IMR-90 (cell line): ENCODE data around the gene ANO1. TPM values are rescaled to one million over a fixed set of nuclear protein-coding genes. Genes with fewer than 3 reads are reported as not detected.

Source experiments
- ATAC-seq: fragments of 200-7000 bp; cut with Tn5 transposase; 2 replicates; pipeline ENCODE4 v1.9.1; 2020; ENCODE audit warnings: low read depth, mild to moderate bottlenecking, moderate library complexity
- BruUV-seq: library from RNA; stranded (reverse); fragments of 400-500 nt; replicated peaks from 2 replicates; lab custom pipeline; 2021; lab: Mats Ljungman, UMichigan
- CTCF ChIA-PET: fragments of 300-600 bp; formaldehyde crosslinking; extraction: SDS; loops from one replicate; lab custom pipeline; 2021; ENCODE audit warnings: antibody characterized with exemption; lab: Yijun Ruan, JAX
- POLR2A ChIA-PET: fragments of 300-600 bp; sonication (Branson Sonifier 250); formaldehyde crosslinking; loops from one replicate; lab custom pipeline; 2022; ENCODE audit warnings: antibody characterized with exemption; ENCODE audit not compliant: unreplicated experiment; lab: Charles Lee
- DNase-seq: peaks from one replicate; pipeline ENCODE4 v3.0.0; 2013
- H2AFZ ChIP-seq: replicated peaks from 2 replicates; pipeline ENCODE3; 2013; ENCODE audit warnings: low read length, mild to moderate bottlenecking; ENCODE audit not compliant: poor library complexity
- H2AK5ac ChIP-seq: 2 replicates; pipeline ENCODE4 v1.6.1; 2013; ENCODE audit warnings: low read depth, low read length, inconsistent platforms
- H2AK9ac ChIP-seq: replicated peaks from 2 replicates; pipeline ENCODE3; 2013; ENCODE audit warnings: mild to moderate bottlenecking, low read depth, low read length, moderate library complexity; ENCODE audit not compliant: poor library complexity
- H2BK120ac ChIP-seq: 2 replicates; pipeline ENCODE4 v1.6.1; 2013; ENCODE audit warnings: low read depth, low read length, inconsistent platforms
- H2BK15ac ChIP-seq: 3 replicates; pipeline ENCODE4 v1.6.1; 2013; ENCODE audit warnings: low read depth, low read length, inconsistent platforms
- H2BK20ac ChIP-seq: 2 replicates; pipeline ENCODE4 v1.6.1; 2013; ENCODE audit warnings: low read depth, mild to moderate bottlenecking, inconsistent platforms, low read length, moderate library complexity
- H2BK5ac ChIP-seq: 2 replicates; pipeline ENCODE4 v1.6.1; 2013; ENCODE audit warnings: mild to moderate bottlenecking, low read depth, low read length, inconsistent platforms; ENCODE audit not compliant: poor library complexity, severe bottlenecking
- H3K14ac ChIP-seq: replicated peaks from 2 replicates; pipeline ENCODE4 v1.6.1; 2013; ENCODE audit warnings: low read depth, low read length, inconsistent platforms
- H3K18ac ChIP-seq: 2 replicates; pipeline ENCODE4 v1.6.1; 2013; ENCODE audit warnings: low read depth, low read length, control low read depth
- H3K23ac ChIP-seq: 2 replicates; pipeline ENCODE4 v1.6.1; 2013; ENCODE audit warnings: low read depth, low read length, inconsistent platforms
- H3K27ac ChIP-seq: 2 replicates; pipeline ENCODE4 v1.5.1; 2013; ENCODE audit warnings: mild to moderate bottlenecking, control low read depth, low read length; ENCODE audit not compliant: insufficient read depth
- H3K27me3 ChIP-seq: 2 replicates; pipeline ENCODE4 v1.6.1; 2013; ENCODE audit warnings: low read length; ENCODE audit not compliant: control insufficient read depth, insufficient read depth
- H3K36me3 ChIP-seq: 2 replicates; pipeline ENCODE4 v1.6.1; 2013; ENCODE audit warnings: low read length, mixed read lengths; ENCODE audit not compliant: control insufficient read depth, insufficient read depth
- H3K4ac ChIP-seq: 2 replicates; pipeline ENCODE4 v1.6.1; 2013; ENCODE audit warnings: low read depth, low read length, inconsistent platforms
- H3K4me1 ChIP-seq: 2 replicates; pipeline ENCODE4 v1.6.1; 2013; ENCODE audit warnings: low read length, mixed read lengths; ENCODE audit not compliant: control insufficient read depth, insufficient read depth
- H3K4me2 ChIP-seq: 2 replicates; pipeline ENCODE4 v1.6.1; 2013; ENCODE audit warnings: low read depth, mild to moderate bottlenecking, control low read depth, low read length, moderate library complexity
- H3K4me3 ChIP-seq: 2 replicates; pipeline ENCODE4 v1.5.1; 2013; ENCODE audit warnings: low read depth, mild to moderate bottlenecking, control low read depth, low read length, moderate library complexity; ENCODE audit not compliant: insufficient read depth
- H3K56ac ChIP-seq: 2 replicates; pipeline ENCODE4 v1.6.1; 2013; ENCODE audit warnings: low read length, inconsistent platforms; ENCODE audit not compliant: insufficient read depth; ENCODE audit errors: extremely low read depth
- H3K79me1 ChIP-seq, 2 experiments: 2 replicates each; pipeline ENCODE4 v1.6.1; 2013; ENCODE audit warnings: low read length in 2 of 2, inconsistent platforms in 1 of 2, low read depth in 1 of 2
- H3K9ac ChIP-seq: 2 replicates; pipeline ENCODE4 v1.6.1; 2013; ENCODE audit warnings: low read depth, low read length, control low read depth
- H3K9me1 ChIP-seq: 2 replicates; pipeline ENCODE4 v1.6.1; 2013; ENCODE audit warnings: low read length, inconsistent platforms; ENCODE audit not compliant: insufficient read depth
- H3K9me3 ChIP-seq: 2 replicates; pipeline ENCODE4 v1.6.1; 2013; ENCODE audit warnings: low read length; ENCODE audit not compliant: control insufficient read depth, insufficient read depth
- H4K20me1 ChIP-seq: 2 replicates; pipeline ENCODE4 v1.6.1; 2013; ENCODE audit warnings: low read length, inconsistent platforms; ENCODE audit not compliant: insufficient read depth
- H4K5ac ChIP-seq: 2 replicates; pipeline ENCODE4 v1.6.1; 2013; ENCODE audit warnings: mild to moderate bottlenecking, low read depth, low read length, control low read depth
- H4K8ac ChIP-seq, 2 experiments: 2 replicates each; pipeline ENCODE4 v1.6.1; 2013; ENCODE audit warnings: low read depth in 2 of 2, low read length in 2 of 2, control low read depth in 1 of 2, inconsistent platforms in 1 of 2
- H4K91ac ChIP-seq: 2 replicates; pipeline ENCODE4 v1.6.1; 2013; ENCODE audit warnings: low read depth, low read length, inconsistent platforms; ENCODE audit not compliant: insufficient read depth
- BHLHE40 ChIP-seq: fragments of 150-350 bp; IDR thresholded peaks from 2 replicates; pipeline ENCODE4 v1.6.1; 2016; ENCODE audit warnings: mild to moderate bottlenecking, low read depth, low read length
- CEBPB ChIP-seq: IDR thresholded peaks from 2 replicates; pipeline ENCODE4 v1.6.1; 2012; ENCODE audit warnings: low read depth, low read length, improper control_type of control experiment
- FOS ChIP-seq: fragments of 150-350 bp; IDR thresholded peaks from 2 replicates; pipeline ENCODE4 v1.6.1; 2016; ENCODE audit warnings: low read depth, low read length
- POLR2A ChIP-seq: IDR thresholded peaks from 2 replicates; pipeline ENCODE4 v1.6.1; 2012; ENCODE audit warnings: mild to moderate bottlenecking, low read depth, low read length
- SMC3 ChIP-seq: fragments of 150-350 bp; IDR thresholded peaks from 2 replicates; pipeline ENCODE4 v1.6.1; 2016; ENCODE audit warnings: low read depth, mild to moderate bottlenecking, antibody characterized with exemption, low read length, moderate library complexity
- whole genome bisulfite sequencing, 2 experiments: methylation state at CpG; one replicate each; pipeline versions ENCODE4 v1.1.5 to v1.1.7; 2013; ENCODE audit warnings: missing lambda C conversion rate in 2 of 2; ENCODE audit not compliant: insufficient read length in 1 of 2; ENCODE audit errors: extremely low coverage in 2 of 2; 5-methylcytosine and 5-hydroxymethylcytosine counted together
- dilution Hi-C: fragments of 300-500 bp; cut with HindIII; formaldehyde crosslinking; loops from one replicate; pipeline ENCODE4 v1.14.3; 2018; ENCODE audit warnings: low sequenced_read_pairs; ENCODE audit not compliant: unreplicated experiment
- in situ Hi-C: fragments of 300-500 bp; cut with MboI; formaldehyde crosslinking; loops from 3 replicates; pipeline ENCODE4 v1.14.3; 2019; ENCODE audit warnings: low sequenced_read_pairs, inconsistent platforms, mixed read lengths
- intact Hi-C: fragments of 100-400 bp; cut with micrococcal nuclease; formaldehyde crosslinking; loops from 2 replicates; pipeline ENCODE4 v1.10.0; 2022
- polyA plus RNA-seq, 3 experiments: library from polyadenylated mRNA; depleted of rRNA; stranded (reverse); fragments of >200 nt; gene quantifications; 2 replicates each; pipeline ENCODE4 v1.2.3, GENCODE V29; 2012; ENCODE audit warnings: low replicate concordance in 1 of 3
- total RNA-seq: library from RNA; depleted of rRNA; stranded (reverse); fragments of >200 nt; gene quantifications from 2 replicates; pipeline ENCODE4 v1.2.3, GENCODE V29; 2012
- TF ChIP-seq, protein P1 (sequence below): fragments of 150-350 bp; IDR thresholded peaks from 2 replicates; pipeline ENCODE4 v1.6.1; 2017; ENCODE audit warnings: mild to moderate bottlenecking, antibody characterized with exemption, low read length, low read depth

ANO1 gene
- total and polyA plus RNA-seq, 2 of the 4 experiments (the other 2 are of a cell fraction) = 4.1 to 10.7 TPM

DNA sequence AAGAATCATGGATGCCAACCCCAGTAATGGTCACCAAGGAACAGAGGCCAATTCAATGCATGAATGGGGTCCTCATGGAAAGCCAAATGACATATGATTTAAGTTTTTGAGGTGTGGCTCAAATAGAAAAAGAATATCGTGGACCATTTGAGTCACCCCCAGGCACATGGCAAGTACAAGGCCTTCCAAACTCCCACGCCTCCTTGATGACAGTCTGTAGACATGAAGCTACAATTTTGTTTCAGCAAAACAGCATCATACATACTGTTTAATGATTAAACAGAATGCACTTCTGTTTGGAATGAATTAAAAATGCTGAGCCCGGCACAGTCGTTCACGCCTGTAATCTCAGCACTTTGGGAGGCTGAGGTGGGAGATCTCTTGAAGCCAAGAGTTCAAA lies 132.4 kb downstream of the ANO1 start:
- H3K36me3 ChIP-seq = peaks cover 31% of the 10 kb centered on the region
- H3K18ac ChIP-seq = no peak overlapping the region
- no peak overlapping the region for H4K91ac ChIP-seq
- ATAC-seq (no peak), DNase-seq (no peak)
- H2AK5ac ChIP-seq = no peak overlapping the region
- CTCF ChIA-PET = no interaction called here
- no peak overlapping the region for H3K56ac ChIP-seq
- no peak overlapping the region for H3K4me3 ChIP-seq
- no peak overlapping the region for H3K14ac ChIP-seq
- no peak overlapping the region for H4K5ac ChIP-seq
- no peak overlapping the region for H2AK9ac ChIP-seq
- H3K9me1 ChIP-seq = peaks cover 10% of the 10 kb centered on the region
- no peak overlapping the region for H3K23ac ChIP-seq
- no peaks in the 10 kb centered on the region for H3K4me1 ChIP-seq
- BruUV-seq = no TSS peak
- H2BK20ac ChIP-seq = no peak overlapping the region
- no peak for TF ChIP-seq FOS
- no peak for TF ChIP-seq SMC3
- no peak for TF ChIP-seq BHLHE40
- no peak for TF ChIP-seq POLR2A
- TF ChIP-seq CEBPB = no peak
- TF ChIP-seq, protein P1, sequence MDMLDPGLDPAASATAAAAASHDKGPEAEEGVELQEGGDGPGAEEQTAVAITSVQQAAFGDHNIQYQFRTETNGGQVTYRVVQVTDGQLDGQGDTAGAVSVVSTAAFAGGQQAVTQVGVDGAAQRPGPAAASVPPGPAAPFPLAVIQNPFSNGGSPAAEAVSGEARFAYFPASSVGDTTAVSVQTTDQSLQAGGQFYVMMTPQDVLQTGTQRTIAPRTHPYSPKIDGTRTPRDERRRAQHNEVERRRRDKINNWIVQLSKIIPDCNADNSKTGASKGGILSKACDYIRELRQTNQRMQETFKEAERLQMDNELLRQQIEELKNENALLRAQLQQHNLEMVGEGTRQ = no peak
- H3K27ac ChIP-seq = no peak overlapping the region
- no peaks in the 10 kb centered on the region for H3K9me3 ChIP-seq
- in situ Hi-C loops (no loop called here), dilution Hi-C loops (no loop called here), intact Hi-C loops (no loop called here)
- H3K4ac ChIP-seq = no peak overlapping the region
- H4K8ac ChIP-seq = no peak overlapping the region
- no peak overlapping the region for H2BK5ac ChIP-seq
- H2BK15ac ChIP-seq = no peak overlapping the region
- no peaks in the 10 kb centered on the region for H3K27me3 ChIP-seq
- H4K20me1 ChIP-seq = peaks cover 51% of the 10 kb centered on the region
- H3K79me1 ChIP-seq = peaks cover 12 to 47% of the 10 kb centered on the region in 2 experiments; a peak in 3 of 4 replicates
- POLR2A ChIA-PET = no interaction called here
- no peak overlapping the region for H3K4me2 ChIP-seq
- no peak overlapping the region for H3K9ac ChIP-seq
- H2AFZ ChIP-seq = no peak overlapping the region
- no peak overlapping the region for H2BK120ac ChIP-seq
- no CpG with 5 or more reads among the region's 5 CpGs for WGBS, 2 experiments
